ENCODE data around the gene C16orf92. TPM values are rescaled to one million over a fixed set of nuclear protein-coding genes. Genes with fewer than 3 reads are reported as not detected.

Gene C16orf92
- total and polyA plus RNA-seq, 2 of the 8 experiments (the other 6 are each of a cell fraction or from before 2014, with no cell fraction given): not detected

DNA sequence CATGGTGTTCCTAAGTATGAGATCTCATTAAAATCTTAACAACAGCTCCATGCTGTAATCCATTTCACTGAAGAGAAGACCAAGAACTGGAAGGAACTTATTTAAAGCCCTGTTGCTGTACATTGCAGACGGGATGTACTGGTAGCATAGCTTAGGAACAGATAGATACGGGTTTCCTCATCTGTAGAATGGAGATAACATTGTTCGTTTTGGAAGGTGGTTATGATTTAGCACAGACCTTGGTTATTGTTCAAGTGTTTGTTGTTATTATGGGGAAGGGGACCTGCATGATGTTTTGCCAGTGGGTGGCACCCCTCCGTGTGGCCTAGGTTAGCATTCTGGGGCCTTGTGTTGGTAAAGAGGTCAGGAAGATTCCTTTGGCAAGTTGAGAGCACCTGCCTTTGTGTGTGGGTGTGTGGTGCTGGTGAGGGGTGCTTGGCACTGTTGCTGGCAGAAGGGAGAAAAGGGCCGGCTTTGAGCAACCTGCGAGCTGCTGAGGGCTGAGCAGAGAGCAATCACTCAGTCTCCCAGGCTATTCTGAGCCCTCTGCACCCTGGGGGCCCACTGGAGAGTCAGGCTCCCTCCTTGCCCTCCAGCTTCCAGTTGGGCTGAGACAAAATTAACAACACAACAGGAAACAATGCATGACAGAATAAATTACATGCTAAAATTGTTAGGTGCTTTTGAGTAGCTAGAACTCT lies 47.0 kb upstream of the C16orf92 start:
- Histone ChIP-seq H3K4me3 (ENCODE audit: extremely low read depth in 1 of 4, insufficient read depth in 2 of 4, low read depth in 3 of 4, low read length in 4 of 4) (peak overlapping the region in 1 of 4 experiments; percentile 90; a peak in 4 of 8 replicates), H3K27ac (ENCODE audit: low read depth, low read length) (no peak overlapping the region)
- DNase-seq (ENCODE audit: low read depth in 1 of 2, low spot score in 2 of 2): no peak

More for the DNA sequence above, 47.0 kb upstream of the C16orf92 start:
- Histone ChIP-seq H2BK5ac (ENCODE audit: low read depth, low read length) (0 out of 2 replicates have a peak overlapping the region, but pooled peaks have one; percentile 52), H3K27me3 (replicated peaks in 1 of 4; ENCODE audit: control insufficient read depth in 3 of 4, extremely low read depth in 1 of 4, insufficient read depth in 3 of 4, low read length in 3 of 4) (peaks cover 2 to 10% (median 9%) of the 10 kb centered on the region in 4 experiments), H3K9ac (replicated peaks in 1 of 4; ENCODE audit: extremely low read depth in 1 of 4, low read depth in 3 of 4, low read length in 3 of 4) (peak overlapping the region in 1 of 4 experiments; percentile 47; a peak in 1 of 7 replicates), H4K91ac (replicated peaks; ENCODE audit: insufficient read length, low read length) (no peak overlapping the region), H3K4ac (replicated peaks; ENCODE audit: insufficient read length, low read depth, low read length) (no peak overlapping the region), H2AFZ (ENCODE audit: low read length) (no peak overlapping the region), H3K4me1 (replicated peaks in 1 of 4; ENCODE audit: control insufficient read depth in 3 of 4, insufficient read depth in 4 of 4, low read length in 3 of 4) (peaks cover 4 to 20% (median 7%) of the 10 kb centered on the region in 4 experiments), H3K4me2 (ENCODE audit: insufficient read depth in 1 of 2, low read depth in 2 of 2, low read length in 2 of 2) (peak overlapping the region; percentile 72 to 85), H3K56ac (replicated peaks; ENCODE audit: insufficient read length, low read depth, low read length) (no peak overlapping the region), H3K18ac (ENCODE audit: extremely low read depth, low read length) (no peak overlapping the region), H2BK20ac (ENCODE audit: low read length) (no peak overlapping the region), H2BK15ac (ENCODE audit: low read length) (no peak overlapping the region; the same call in 1 of the 2 replicates), H3K79me2 (ENCODE audit: control insufficient read depth in 1 of 2, insufficient read depth in 2 of 2, low read length in 2 of 2) (peaks cover 9 to 34% of the 10 kb centered on the region in 2 experiments), H2BK120ac (replicated peaks; ENCODE audit: low read depth, low read length) (no peak overlapping the region), H2BK12ac (ENCODE audit: low read depth, low read length) (no peak overlapping the region), H3K36me3 (ENCODE audit: control insufficient read depth in 2 of 4, insufficient read depth in 4 of 4, low read length in 3 of 4) (peaks cover 10 to 41% (median 30%) of the 10 kb centered on the region in 4 experiments), H3K23me2 (ENCODE audit: low read depth, low read length) (peaks cover 7% of the 10 kb centered on the region; the same call in 1 of the 2 replicates), H3K9me3 (ENCODE audit: insufficient read depth in 2 of 2, low read depth in 1 of 2, low read length in 1 of 2) (peaks cover 11% of the 10 kb centered on the region in 2 experiments), H4K8ac (ENCODE audit: extremely low read depth, insufficient read depth, low read length) (no peak overlapping the region), H3K14ac (ENCODE audit: insufficient read length) (no peak overlapping the region), H3K79me1 (ENCODE audit: low read depth, low read length) (peaks cover 25% of the 10 kb centered on the region), H4K5ac (ENCODE audit: insufficient read length, low read depth, low read length) (no peak overlapping the region), H2AK5ac (ENCODE audit: low read depth, low read length) (no peak overlapping the region), H3K23ac (ENCODE audit: insufficient read length) (no peak overlapping the region), H4K20me1 (replicated peaks in 1 of 2; ENCODE audit: control insufficient read depth in 1 of 2, insufficient read depth in 2 of 2, low read length in 2 of 2) (peaks cover 4 to 18% of the 10 kb centered on the region in 2 experiments)
- 52% methylated on average over 6 of the region's 6 CpGs; no CpG with 5 or more reads in 1 of the 2 experiments for WGBS, 2 experiments (ENCODE audit: extremely low coverage in 1 of 2, insufficient coverage in 1 of 2, insufficient read length in 1 of 2, insufficient replicate concordance in 2 of 2, low coverage in 1 of 2, low lambda C conversion rate in 2 of 2, missing lambda C conversion rate in 1 of 2)
- no peak for FAIRE-seq
- POLR2A ChIA-PET (ENCODE audit: partially characterized antibody): interaction anchor here (0.8 to 1.9 kb wide), 8 partner anchors 9 to 76 kb away, joined by 3 to 11 read pairs (median 4); partner anchors contain the start of genes ASPHD1, KCTD13 and TLCD3B
- TF ChIP-seq FOSL1 (IDR thresholded peaks at IDR 0.05; ENCODE audit: insufficient read depth, low read depth, low read length) (no peak), TBP (IDR thresholded peaks at IDR 0.05; ENCODE audit: low read depth, low read length) (no peak), BACH1 (IDR thresholded peaks at IDR 0.05; ENCODE audit: low read length) (no peak), SIN3A (conservative IDR thresholded peaks at IDR 0.05 in 1 of 2, IDR thresholded peaks at IDR 0.05 in 1 of 2; ENCODE audit: low read depth in 1 of 2, low read length in 2 of 2) (no peak), CBX8 (IDR thresholded peaks at IDR 0.05; ENCODE audit: borderline replicate concordance, low read depth, low read length) (no peak)
- TF ChIP-seq, protein P1, sequence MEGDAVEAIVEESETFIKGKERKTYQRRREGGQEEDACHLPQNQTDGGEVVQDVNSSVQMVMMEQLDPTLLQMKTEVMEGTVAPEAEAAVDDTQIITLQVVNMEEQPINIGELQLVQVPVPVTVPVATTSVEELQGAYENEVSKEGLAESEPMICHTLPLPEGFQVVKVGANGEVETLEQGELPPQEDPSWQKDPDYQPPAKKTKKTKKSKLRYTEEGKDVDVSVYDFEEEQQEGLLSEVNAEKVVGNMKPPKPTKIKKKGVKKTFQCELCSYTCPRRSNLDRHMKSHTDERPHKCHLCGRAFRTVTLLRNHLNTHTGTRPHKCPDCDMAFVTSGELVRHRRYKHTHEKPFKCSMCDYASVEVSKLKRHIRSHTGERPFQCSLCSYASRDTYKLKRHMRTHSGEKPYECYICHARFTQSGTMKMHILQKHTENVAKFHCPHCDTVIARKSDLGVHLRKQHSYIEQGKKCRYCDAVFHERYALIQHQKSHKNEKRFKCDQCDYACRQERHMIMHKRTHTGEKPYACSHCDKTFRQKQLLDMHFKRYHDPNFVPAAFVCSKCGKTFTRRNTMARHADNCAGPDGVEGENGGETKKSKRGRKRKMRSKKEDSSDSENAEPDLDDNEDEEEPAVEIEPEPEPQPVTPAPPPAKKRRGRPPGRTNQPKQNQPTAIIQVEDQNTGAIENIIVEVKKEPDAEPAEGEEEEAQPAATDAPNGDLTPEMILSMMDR (IDR thresholded peaks at IDR 0.05; ENCODE audit: control extremely low read depth in 1 of 3, insufficient read depth in 1 of 3, low read depth in 1 of 3, low read length in 3 of 3): no peak
- CTCF ChIA-PET (ENCODE audit: partially characterized antibody): interaction anchor here (0.6 to 4.4 kb wide), 13 partner anchors 9 to 157 kb away, joined by 3 to 19 read pairs (median 4); no protein-coding TSS in a partner anchor

Data from H1 (cell line).